HepG2 (cell line): Measurements from ENCODE around the gene MIEF1. TPM values are rescaled to one million over a fixed set of nuclear protein-coding genes. Genes with fewer than 3 reads are reported as not detected.
"Not testable (repeated sequence)": the region's sequence is repeated elsewhere in the genome, so short reads cannot be mapped to it uniquely, and the experiment has no call there.

Experiments used
- ATAC-seq: fragments of 200-7000 bp; cut with Tn5 transposase; 3 replicates; pipeline ENCODE4 v1.9.1; 2020; ENCODE audit warnings: mild to moderate bottlenecking, moderate library complexity
- BruUV-seq: library from RNA; stranded (reverse); fragments of 400-500 nt; replicated peaks from 2 replicates; lab custom pipeline; 2021; lab: Mats Ljungman, UMichigan
- CTCF ChIA-PET: fragments of 300-600 bp; formaldehyde crosslinking; extraction: SDS; loops from one replicate; lab custom pipeline; 2021; ENCODE audit warnings: low total read pairs, inconsistent platforms, low intra/inter-chr PET ratio; lab: Yijun Ruan, JAX
- POLR2A ChIA-PET: fragments of 350-600 bp; sonication (Branson Sonifier 250); formaldehyde crosslinking; loops from one replicate; lab custom pipeline; 2020; ENCODE audit warnings: antibody characterized with exemption, inconsistent platforms; lab: Yijun Ruan, JAX
- DNase-seq: peaks from one replicate; pipeline ENCODE4 v3.0.0-alpha.2; 2015; ENCODE audit warnings: low spot score
- FAIRE-seq: peaks from 3 replicates; lab custom pipeline; 2011; peaks lifted over from hg19 to GRCh38; lab: Jason Lieb, UNC
- H2AFZ ChIP-seq: one replicate; pipeline ENCODE4 v1.6.1; 2011; ENCODE audit warnings: low read length, inconsistent platforms
- H3K27ac ChIP-seq: fragments of 300-600 bp; 3 replicates; pipeline ENCODE4 v1.8.0; 2011; ENCODE audit warnings: mixed run types, mild to moderate bottlenecking, mixed read lengths, low read length, inconsistent platforms; ENCODE audit not compliant: insufficient read depth; ENCODE audit errors: extremely low read length
- H3K27me3 ChIP-seq, 2 experiments: fragments of 200-600 bp in 1 of 2; 2 replicates in 1 of 2; 3 replicates in 1 of 2; pipeline versions ENCODE4 v1.6.0 to v1.8.0; 2011; ENCODE audit warnings: low read length in 2 of 2, mild to moderate bottlenecking in 2 of 2, moderate library complexity in 2 of 2, inconsistent platforms in 1 of 2; ENCODE audit not compliant: insufficient read depth in 2 of 2, control insufficient read depth in 1 of 2
- H3K36me3 ChIP-seq, 2 experiments: fragments of 200-600 bp in 1 of 2; replicated peaks in 1 of 2; 2 replicates in 1 of 2; 3 replicates in 1 of 2; pipeline versions ENCODE4 v1.5.1 to v1.8.0; 2011; ENCODE audit warnings: low read length in 2 of 2, inconsistent platforms in 1 of 2; ENCODE audit not compliant: insufficient read depth in 2 of 2, control insufficient read depth in 1 of 2
- H3K4me1 ChIP-seq: 2 replicates; pipeline ENCODE4 v1.5.1; 2012; ENCODE audit warnings: low read length, inconsistent platforms; ENCODE audit not compliant: insufficient read depth
- H3K4me2 ChIP-seq: 2 replicates; pipeline ENCODE4 v1.6.0; 2011; ENCODE audit warnings: low read depth, low read length, inconsistent platforms
- H3K4me3 ChIP-seq, 3 experiments: fragments of 200-600 bp in 1 of 3; sonication (generic), shearing (Covaris generic) in 1 of 3; replicated peaks in 1 of 3; 2 replicates each; pipeline ENCODE4 v1.5.1; 2011 to 2016; ENCODE audit warnings: low read length in 3 of 3, inconsistent platforms in 2 of 3, low read depth in 2 of 3, mild to moderate bottlenecking in 2 of 3, control low read depth in 1 of 3, mixed read lengths in 1 of 3; ENCODE audit not compliant: insufficient read depth in 1 of 3
- H3K79me2 ChIP-seq: one replicate; pipeline ENCODE4 v1.6.1; 2011; ENCODE audit warnings: low read length, inconsistent platforms; ENCODE audit not compliant: insufficient read depth
- H3K9ac ChIP-seq: 2 replicates; pipeline ENCODE4 v1.6.0; 2011; ENCODE audit warnings: mild to moderate bottlenecking, low read depth, low read length, inconsistent platforms; ENCODE audit not compliant: insufficient read depth
- H3K9me3 ChIP-seq: 2 replicates; pipeline ENCODE4 v1.5.1; 2012; ENCODE audit warnings: mild to moderate bottlenecking, low read length
- H4K20me1 ChIP-seq: 2 replicates; pipeline ENCODE4 v1.6.0; 2011; ENCODE audit warnings: inconsistent platforms, mild to moderate bottlenecking, low read length, moderate library complexity; ENCODE audit not compliant: insufficient read depth
- AKAP8 ChIP-seq: sonication (generic); formaldehyde crosslinking; IDR thresholded peaks from 2 replicates; pipeline ENCODE4 v1.5.1; 2020; ENCODE audit warnings: mild to moderate bottlenecking, missing genetic modification reagents
- FLYWCH1 ChIP-seq: sonication (generic); formaldehyde crosslinking; IDR thresholded peaks from 2 replicates; pipeline ENCODE4 v1.8.1; 2023; ENCODE audit warnings: mild to moderate bottlenecking, missing genetic modification reagents
- FOXC1 ChIP-seq: sonication (generic); formaldehyde crosslinking; IDR thresholded peaks from 2 replicates; pipeline ENCODE4 v1.8.0; 2022; ENCODE audit warnings: mild to moderate bottlenecking, missing genetic modification reagents, borderline replicate concordance
- MAZ ChIP-seq, 2 experiments: sonication (generic) in 1 of 2; formaldehyde crosslinking in 1 of 2; IDR thresholded peaks; 2 replicates each; pipeline versions ENCODE4 v1.5.0 to v1.6.1; 2012 to 2020; ENCODE audit warnings: low read depth in 2 of 2, mild to moderate bottlenecking in 2 of 2, borderline replicate concordance in 1 of 2, improper control_type of control experiment in 1 of 2, low read length in 1 of 2, missing genetic modification reagents in 1 of 2, moderate library complexity in 1 of 2
- PAF1 ChIP-seq: IDR thresholded peaks from 2 replicates; pipeline ENCODE4 v1.6.1; 2016; ENCODE audit warnings: missing genetic modification reagents, missing compliant biosample characterization
- PRMT3 ChIP-seq: sonication (generic); formaldehyde crosslinking; IDR thresholded peaks from 2 replicates; pipeline ENCODE4 v1.8.1; 2022; ENCODE audit warnings: low read depth, mild to moderate bottlenecking, moderate library complexity, missing genetic modification reagents, borderline replicate concordance
- SP4 ChIP-seq: sonication (generic); formaldehyde crosslinking; IDR thresholded peaks from 2 replicates; pipeline ENCODE4 v1.8.1; 2023; ENCODE audit warnings: mild to moderate bottlenecking, missing genetic modification reagents
- SRF ChIP-seq: IDR thresholded peaks from 2 replicates; pipeline ENCODE4 v1.6.1; 2011; ENCODE audit warnings: mild to moderate bottlenecking, low read depth, low read length, moderate library complexity
- THAP7 ChIP-seq: sonication (generic); formaldehyde crosslinking; IDR thresholded peaks from 2 replicates; pipeline ENCODE4 v1.8.1; 2023; ENCODE audit warnings: mild to moderate bottlenecking, missing genetic modification reagents
- ZBTB38 ChIP-seq: sonication (generic); formaldehyde crosslinking; IDR thresholded peaks from 2 replicates; pipeline ENCODE4 v1.5.1; 2020; ENCODE audit warnings: mild to moderate bottlenecking, missing genetic modification reagents
- ZBTB7A ChIP-seq: sonication (generic); formaldehyde crosslinking; IDR thresholded peaks from 2 replicates; pipeline ENCODE4 v1.8.0; 2022; ENCODE audit warnings: mild to moderate bottlenecking, missing genetic modification reagents
- ZNF782 ChIP-seq: sonication (generic); formaldehyde crosslinking; IDR thresholded peaks from 2 replicates; pipeline ENCODE4 v1.4.0; 2020; ENCODE audit warnings: missing genetic modification reagents, mild to moderate bottlenecking, borderline replicate concordance
- WGBS: methylation state at CpG from one replicate; pipeline ENCODE4 v1.1.6; 2017; ENCODE audit warnings: low lambda C conversion rate; 5-methylcytosine and 5-hydroxymethylcytosine counted together
- in situ Hi-C: cut with HindIII; loops from 2 replicates; pipeline ENCODE4 v1.10.0; 2017; ENCODE audit warnings: low pct_unique_long_range_greater_than_20kb; ENCODE audit not compliant: extremely low pct_ligation_motif_present
- intact Hi-C: fragments of 100-400 bp; cut with micrococcal nuclease; formaldehyde crosslinking; loops from one replicate; pipeline ENCODE4 v1.10.0; 2022; ENCODE audit not compliant: unreplicated experiment
- polyA plus RNA-seq, 8 experiments: library from polyadenylated mRNA; depleted of rRNA in 3 of 8; stranded (reverse) in 7 of 8; unstranded in 1 of 8; fragments of >200 nt; fragmentation: Illumina TruSeq in 4 of 8; extraction: Trizol in 4 of 8; gene quantifications; 2 replicates each; pipeline versions ENCODE4 v1.2.1 to v1.2.3, GENCODE V29; 2011 to 2016; ENCODE audit warnings: low read depth in 4 of 8, missing spikeins in 1 of 8, mixed read lengths in 1 of 8; ENCODE audit not compliant: insufficient read depth in 1 of 8
- total RNA-seq, 5 experiments: library from RNA; depleted of rRNA; stranded (reverse); fragments of >200 nt; fragmentation: Illumina TruSeq; extraction: Trizol; gene quantifications; 2 replicates each; pipeline ENCODE4 v1.2.3, GENCODE V29; 2016; ENCODE audit warnings: low read depth in 1 of 5

MIEF1 gene
- total and polyA plus RNA-seq, 2 of the 13 experiments (the other 11 are each of a cell fraction or from before 2014, with no cell fraction given): 21.7 to 34.8 TPM

GRCh38 chr22:39521106-39521885 lies 19.2 kb downstream of the MIEF1 start:
- ATAC-seq; FAIRE-seq; DNase-seq; in situ Hi-C loops; H3K9me3 ChIP-seq; H3K27me3 ChIP-seq; H2AFZ ChIP-seq; CTCF ChIA-PET; BruUV-seq; TF ChIP-seq MAZ (IDR thresholded peaks at IDR 0.05; ENCODE audit: borderline replicate concordance, low read depth, low read length): not testable (repeated sequence)
- POLR2A ChIA-PET: interaction anchor here (1.7 to 3.0 kb wide), 4 partner anchors 9 to 202 kb away, joined by 25 to 118 read pairs (median 58); partner anchors contain the start of genes MIEF1, RPL3 and RPS19BP1
- intact Hi-C loops: loop anchor here (2.0 kb wide), 1 partner anchor 18 kb away; the partner anchor contains the start of gene MIEF1
- Histone ChIP-seq H3K9ac (peak overlapping the region; percentile 100), H4K20me1 (peaks cover 44% of the 10 kb centered on the region), H3K27ac (peak overlapping the region; percentile 100), H3K4me1 (peaks cover 56% of the 10 kb centered on the region), H3K4me2 (peak overlapping the region; percentile 96), H3K79me2 (peaks cover 40% of the 10 kb centered on the region), H3K4me3 (peak overlapping the region; percentile 98 to 100 (median 100)), H3K36me3 (peaks cover 17 to 28% of the 10 kb centered on the region in 2 experiments; a peak in 4 of 5 replicates)
- TF ChIP-seq FLYWCH1 (CRISPR knock-in tag) (0 out of 2 replicates have a peak, but pooled peaks have one; percentile 28), SRF (peak; percentile 58; the same call in 1 of the 2 replicates), ZBTB7A (peak; percentile 10; the same call in 1 of the 2 replicates), ZNF782 (0 out of 2 replicates have a peak, but pooled peaks have one; percentile 5), PAF1 (CRISPR knock-in tag) (0 out of 2 replicates have a peak, but pooled peaks have one; percentile 75), AKAP8 (CRISPR knock-in tag) (peak; percentile 67; the same call in 1 of the 2 replicates), PRMT3 (CRISPR knock-in tag) (0 out of 2 replicates have a peak, but pooled peaks have one; percentile 12), ZBTB38 (CRISPR knock-in tag) (0 out of 2 replicates have a peak, but pooled peaks have one; percentile 16), FOXC1 (CRISPR knock-in tag) (0 out of 2 replicates have a peak, but pooled peaks have one; percentile 5), MAZ (CRISPR knock-in tag; IDR thresholded peaks at IDR 0.05; ENCODE audit: low read depth) (0 out of 2 replicates have a peak, but pooled peaks have one; percentile 20), SP4 (CRISPR knock-in tag) (peak; percentile 51; the same call in 1 of the 2 replicates), THAP7 (CRISPR knock-in tag) (peak; percentile 34; the same call in 1 of the 2 replicates)
- 10% methylated on average over 7 of the region's 28 CpGs for WGBS
